D721Med (cell line): ENCODE data around the gene OR51B6.
"Not testable (repeated sequence)": the region's sequence is repeated elsewhere in the genome, so short reads cannot be mapped to it uniquely, and the experiment has no call there.

Source experiments
- DNase-seq: peaks from one replicate; pipeline ENCODE4 v3.0.0; 2011; ENCODE audit warnings: low spot score; ENCODE audit not compliant: insufficient read length
- FAIRE-seq: peaks from 2 replicates; lab custom pipeline; 2011; peaks lifted over from hg19 to GRCh38; lab: Jason Lieb, UNC
- CTCF ChIP-seq: IDR thresholded peaks from 2 replicates; pipeline ENCODE4 v1.5.1; 2012; ENCODE audit warnings: mild to moderate bottlenecking, control low read depth; ENCODE audit not compliant: insufficient read depth; ENCODE audit errors: missing control alignments

The OR51B6 gene

GRCh38 chr11:5345831-5346230 lies 5.5 kb upstream of the OR51B6 start:
- DNase-seq (no peak), FAIRE-seq (no peak)
- TF ChIP-seq CTCF = no peak

GRCh38 chr11:5348551-5349194 lies 2.6 kb upstream of the OR51B6 start:
- FAIRE-seq (no peak), DNase-seq (no peak)

GRCh38 chr11:5349550-5349949 lies 1.8 kb upstream of the OR51B6 start:
- DNase-seq = no peak
- FAIRE-seq = no peak
- TF ChIP-seq CTCF = no peak

More at GRCh38 chr11:5348551-5349194, 2.6 kb upstream of the OR51B6 start:
- TF ChIP-seq CTCF = no peak

GRCh38 chr11:5356031-5356430 lies 4.7 kb downstream of the OR51B6 start:
- DNase-seq, FAIRE-seq: not testable (repeated sequence)

- DNase-seq (no peak), FAIRE-seq (no peak)
Observed at GRCh38 chr11:5362017-5362625, 10.8 kb downstream of the OR51B6 start.

GRCh38 chr11:5363679-5364078 lies 12.4 kb downstream of the OR51B6 start:
- DNase-seq = no peak
- TF ChIP-seq CTCF = no peak
- no peak for FAIRE-seq

More at GRCh38 chr11:5362017-5362625, 10.8 kb downstream of the OR51B6 start:
- no peak for TF ChIP-seq CTCF

GRCh38 chr11:5364214-5364613 lies 12.9 kb downstream of the OR51B6 start:
- FAIRE-seq = no peak
- no peak for TF ChIP-seq CTCF

GRCh38 chr11:5366365-5366764 lies 15.1 kb downstream of the OR51B6 start:
- FAIRE-seq, DNase-seq: not testable (repeated sequence)

More at GRCh38 chr11:5364214-5364613, 12.9 kb downstream of the OR51B6 start:
- no peak for DNase-seq
